Epithelial cell of prostate (primary cell): ENCODE measurements around the gene TLCD3B.
A peak's percentile ranks its signal among the peaks of the same experiment; 100 is the strongest.

Experiments used
- DNase-seq: peaks from one replicate; pipeline ENCODE4 v3.0.0-alpha.2; 2011; ENCODE audit warnings: low read depth, low spot score
- H3K27ac ChIP-seq: fragments of 450-650 bp; 2 replicates; pipeline ENCODE4 v1.5.1; 2017; ENCODE audit warnings: mild to moderate bottlenecking

TLCD3B gene

GRCh38 chr16:30007378-30007895 lies 23.6 kb downstream of the TLCD3B start:
- H3K27ac ChIP-seq = no peak overlapping the region
- no peak for DNase-seq

- no peak overlapping the region for H3K27ac ChIP-seq
- no peak for DNase-seq
Measured at GRCh38 chr16:30006659-30007377, 24.3 kb downstream of the TLCD3B start.

- DNase-seq = no peak
- no peak overlapping the region for H3K27ac ChIP-seq
Measured at GRCh38 chr16:30006095-30006473, 25.0 kb downstream of the TLCD3B start.

- no peak for DNase-seq
- no peak overlapping the region for H3K27ac ChIP-seq
Measured at GRCh38 chr16:30005341-30006094, 25.6 kb downstream of the TLCD3B start.

GRCh38 chr16:30004811-30005242 lies 26.2 kb downstream of the TLCD3B start:
- no peak overlapping the region for H3K27ac ChIP-seq
- DNase-seq = no peak

GRCh38 chr16:30004424-30004776 lies 26.7 kb downstream of the TLCD3B start:
- DNase-seq = no peak
- H3K27ac ChIP-seq = no peak overlapping the region

GRCh38 chr16:30003670-30004423 lies 27.2 kb downstream of the TLCD3B start:
- H3K27ac ChIP-seq = no peak overlapping the region

GRCh38 chr16:30002614-30003346 lies 28.3 kb downstream of the TLCD3B start:
- no peak overlapping the region for H3K27ac ChIP-seq
- no peak for DNase-seq

More at GRCh38 chr16:30003670-30004423, 27.2 kb downstream of the TLCD3B start:
- no peak for DNase-seq

- DNase-seq = no peak
- H3K27ac ChIP-seq = no peak overlapping the region
Measured at GRCh38 chr16:30000735-30001631, 30.1 kb downstream of the TLCD3B start.

GRCh38 chr16:29999605-30000004 lies 31.5 kb downstream of the TLCD3B start:
- no peak overlapping the region for H3K27ac ChIP-seq
- no peak for DNase-seq

GRCh38 chr16:29996766-29997250 lies 34.3 kb downstream of the TLCD3B start:
- no peak for DNase-seq
- no peak overlapping the region for H3K27ac ChIP-seq

- DNase-seq = peak; percentile 70
Measured at GRCh38 chr16:29995911-29996765, 34.9 kb downstream of the TLCD3B start, which contains the start of gene INO80E. TSS of gene INO80E (plus strand) at chr16:29996241. CDS start at chr16:29996311, 70 bp downstream.

GRCh38 chr16:29995324-29995910 lies 35.7 kb downstream of the TLCD3B start, which contains the start of gene HIRIP3:
TSS of gene HIRIP3 (minus strand) at chr16:29995617. CDS start at chr16:29995605, 12 bp downstream.
- H3K27ac ChIP-seq = peak within 1 kb of the TSS; percentile 74
- no peak for DNase-seq

More at GRCh38 chr16:29995911-29996765, 34.9 kb downstream of the TLCD3B start, which contains the start of gene INO80E:
- peak within 1 kb of the TSS; percentile 74 for H3K27ac ChIP-seq

GRCh38 chr16:29994600-29995323 lies 36.3 kb downstream of the TLCD3B start:
- peak overlapping the region; percentile 74 for H3K27ac ChIP-seq
- DNase-seq = no peak

- peak overlapping the region; percentile 74 for H3K27ac ChIP-seq
Measured at GRCh38 chr16:29993903-29994599, 37.0 kb downstream of the TLCD3B start.

More at GRCh38 chr16:29993903-29994599, 37.0 kb downstream of the TLCD3B start:
- DNase-seq = no peak
